Measurements from ENCODE around the gene KIAA1671. TPM values are rescaled to one million over a fixed set of nuclear protein-coding genes. Genes with fewer than 3 reads are reported as not detected.

KIAA1671 gene
- polyA plus RNA-seq, 4 donors = 7.0 to 24.3 (median 14.7) TPM

DNA sequence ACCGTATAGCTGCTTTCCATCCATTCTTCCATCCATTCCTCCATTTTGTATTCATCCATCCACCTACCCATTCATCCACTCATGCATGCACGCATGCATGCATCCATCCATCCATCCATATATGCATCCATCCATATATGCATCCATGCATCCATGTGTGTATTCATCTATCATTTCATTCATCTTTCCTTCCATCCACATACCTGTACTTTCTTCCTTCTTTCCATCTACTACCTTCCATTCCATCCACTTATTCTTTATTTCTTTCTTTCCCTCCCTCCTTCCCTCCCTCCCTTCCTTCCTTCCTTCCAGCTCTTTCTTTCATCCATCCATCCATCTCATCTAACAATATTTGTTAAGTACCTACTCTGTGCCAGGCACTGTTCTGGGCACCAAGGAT is 19.9 kb downstream of the KIAA1671 start:
- peak overlapping the region in 1 of 3 donors; percentile 76 for H3K27ac ChIP-seq (ENCODE audit: low read depth in 1 of 3, low read length in 2 of 3)
- DNase-seq (no peak), FAIRE-seq (no peak)
- 67 to 98% (median 91%) methylated on average over 2 of the region's 2 CpGs for WGBS, 3 donors
- no peaks in the 10 kb centered on the region for H3K27me3 ChIP-seq (ENCODE audit: control insufficient read depth in 3 of 3, insufficient read depth in 3 of 3, low read length in 3 of 3)
- H3K4me1 ChIP-seq (ENCODE audit: control insufficient read depth in 3 of 3, insufficient read depth in 2 of 3, low read depth in 1 of 3, low read length in 2 of 3) = peaks cover 13 to 80% (median 18%) of the 10 kb centered on the region in 3 donors
- H3K4me3 ChIP-seq (ENCODE audit: low read depth in 1 of 3, low read length in 3 of 3) = no peak overlapping the region
- H3K9me3 ChIP-seq (ENCODE audit: control insufficient read depth in 2 of 2, insufficient read depth in 1 of 2, low read depth in 1 of 2, low read length in 1 of 2) = no peaks in the 10 kb centered on the region
- H3K36me3 ChIP-seq (ENCODE audit: control insufficient read depth in 3 of 3, insufficient read depth in 2 of 3, low read depth in 1 of 3, low read length in 3 of 3) = peaks cover 0 to 35% (median 0%) of the 10 kb centered on the region in 3 donors

DNA sequence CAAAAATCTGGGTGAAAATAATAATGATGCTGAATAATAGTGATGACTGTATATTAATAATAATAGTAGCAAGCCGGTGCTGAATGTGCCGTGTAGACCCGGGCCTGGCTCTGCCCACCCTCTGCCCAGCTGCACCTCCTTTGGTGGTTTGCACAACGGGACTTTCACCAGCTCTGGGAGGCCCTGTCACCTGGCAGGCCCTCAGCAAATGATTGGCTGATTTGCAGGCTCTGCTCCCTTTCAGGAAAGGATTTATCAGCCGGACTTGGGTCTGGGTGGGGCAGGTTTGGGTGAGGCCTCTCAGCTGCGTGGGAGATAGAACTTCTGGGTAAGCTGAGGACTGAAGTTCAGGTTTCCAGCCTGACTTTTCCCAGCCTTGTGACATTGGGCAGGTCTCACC is 21.4 kb downstream of the KIAA1671 start:
- peak overlapping the region; percentile 79 to 83 (median 81) for H3K27ac ChIP-seq (ENCODE audit: low read depth in 1 of 3, low read length in 2 of 3)
- DNase-seq (peak; percentile 93 to 99), FAIRE-seq (peak; percentile 10)
- H3K4me3 ChIP-seq (ENCODE audit: low read depth in 1 of 3, low read length in 3 of 3) = no peak overlapping the region
- no peaks in the 10 kb centered on the region for H3K27me3 ChIP-seq (ENCODE audit: control insufficient read depth in 3 of 3, insufficient read depth in 3 of 3, low read length in 3 of 3)
- peaks cover 0 to 26% (median 0%) of the 10 kb centered on the region in 3 donors for H3K36me3 ChIP-seq (ENCODE audit: control insufficient read depth in 3 of 3, insufficient read depth in 2 of 3, low read depth in 1 of 3, low read length in 3 of 3)
- WGBS, 3 donors = 20 to 50% (median 23%) methylated on average over 6 of the region's 6 CpGs
- peaks cover 13 to 82% (median 17%) of the 10 kb centered on the region in 3 donors for H3K4me1 ChIP-seq (ENCODE audit: control insufficient read depth in 3 of 3, insufficient read depth in 2 of 3, low read depth in 1 of 3, low read length in 2 of 3)
- H3K9me3 ChIP-seq (ENCODE audit: control insufficient read depth in 2 of 2, insufficient read depth in 1 of 2, low read depth in 1 of 2, low read length in 1 of 2) = no peaks in the 10 kb centered on the region

DNA sequence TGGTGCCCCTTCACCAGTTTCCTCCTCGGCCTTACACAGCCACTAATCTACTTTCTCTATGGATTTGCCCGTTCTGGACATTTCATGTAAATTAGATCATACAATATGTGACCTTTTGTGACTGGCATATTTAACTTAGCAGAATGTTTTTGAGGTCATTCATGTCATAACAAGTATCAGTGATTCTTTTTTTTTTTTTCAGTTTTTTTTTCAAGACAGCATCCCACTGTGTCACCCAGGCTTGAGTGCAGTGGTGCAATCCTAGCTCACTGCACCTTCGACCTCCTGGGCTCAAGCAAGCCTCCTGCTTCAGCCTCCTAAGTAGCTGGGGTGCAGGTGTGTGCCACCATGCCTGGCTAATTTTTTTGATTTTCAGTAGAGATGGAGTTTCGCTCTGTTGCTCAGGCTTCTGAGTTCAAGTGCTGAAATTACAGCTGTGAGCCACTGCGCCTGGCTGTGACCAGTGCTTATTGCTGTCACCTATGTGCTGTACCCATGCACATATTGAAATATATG is 22.7 kb downstream of the KIAA1671 start:
- 68 to 76% (median 70%) methylated on average over 5 of the region's 5 CpGs for WGBS, 3 donors

DNA sequence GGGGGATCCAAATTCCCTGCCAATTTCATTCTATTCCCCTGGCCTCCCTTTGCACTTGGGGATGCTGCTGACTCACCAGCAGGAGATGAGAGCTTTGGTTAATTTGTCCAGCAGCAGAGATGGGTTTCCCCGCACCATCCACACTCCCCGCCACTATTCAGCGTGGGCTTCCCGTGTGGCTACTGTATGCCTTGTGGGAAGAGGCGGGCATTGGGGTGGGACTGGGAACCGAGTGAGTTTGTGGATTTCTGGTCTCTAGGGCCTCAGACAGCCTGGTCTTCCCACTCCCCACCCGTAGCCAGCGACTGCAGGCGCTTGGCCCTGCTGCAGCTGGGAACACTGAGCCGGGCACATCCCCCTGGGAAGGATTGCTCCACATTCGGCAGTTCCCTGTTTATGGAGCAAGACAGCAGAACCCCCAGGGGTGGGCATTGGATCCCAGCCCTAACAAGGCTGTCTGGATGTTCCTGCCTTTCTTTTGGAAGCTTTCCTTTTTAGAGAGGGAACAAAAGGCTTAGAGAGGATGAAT is 23.4 kb downstream of the KIAA1671 start:
- Histone ChIP-seq H3K4me3 (ENCODE audit: low read depth in 1 of 3, low read length in 3 of 3) (no peak overlapping the region), H3K4me1 (ENCODE audit: control insufficient read depth in 3 of 3, insufficient read depth in 2 of 3, low read depth in 1 of 3, low read length in 2 of 3) (peaks cover 8 to 67% (median 15%) of the 10 kb centered on the region in 3 donors), H3K27me3 (ENCODE audit: control insufficient read depth in 3 of 3, insufficient read depth in 3 of 3, low read length in 3 of 3) (no peaks in the 10 kb centered on the region), H3K27ac (ENCODE audit: low read depth in 1 of 3, low read length in 2 of 3) (peak overlapping the region; percentile 34 to 95 (median 80)), H3K9me3 (ENCODE audit: control insufficient read depth in 2 of 2, insufficient read depth in 1 of 2, low read depth in 1 of 2, low read length in 1 of 2) (no peaks in the 10 kb centered on the region), H3K36me3 (ENCODE audit: control insufficient read depth in 3 of 3, insufficient read depth in 2 of 3, low read depth in 1 of 3, low read length in 3 of 3) (peaks cover 0 to 24% (median 0%) of the 10 kb centered on the region in 3 donors)
- FAIRE-seq (no peak), DNase-seq (no peak)
- WGBS, 3 donors = 57 to 75% (median 72%) methylated on average over 11 of the region's 11 CpGs

More for the DNA sequence above, 22.7 kb downstream of the KIAA1671 start:
- H3K36me3 ChIP-seq (ENCODE audit: control insufficient read depth in 3 of 3, insufficient read depth in 2 of 3, low read depth in 1 of 3, low read length in 3 of 3) = peaks cover 0 to 23% (median 0%) of the 10 kb centered on the region in 3 donors
- H3K27ac ChIP-seq (ENCODE audit: low read depth in 1 of 3, low read length in 2 of 3) = peak overlapping the region; percentile 58 to 83 (median 79)
- no peaks in the 10 kb centered on the region for H3K27me3 ChIP-seq (ENCODE audit: control insufficient read depth in 3 of 3, insufficient read depth in 3 of 3, low read length in 3 of 3)
- FAIRE-seq (no peak), DNase-seq (no peak)
- no peak overlapping the region for H3K4me3 ChIP-seq (ENCODE audit: low read depth in 1 of 3, low read length in 3 of 3)
- H3K9me3 ChIP-seq (ENCODE audit: control insufficient read depth in 2 of 2, insufficient read depth in 1 of 2, low read depth in 1 of 2, low read length in 1 of 2) = no peaks in the 10 kb centered on the region
- peaks cover 9 to 74% (median 15%) of the 10 kb centered on the region in 3 donors for H3K4me1 ChIP-seq (ENCODE audit: control insufficient read depth in 3 of 3, insufficient read depth in 2 of 3, low read depth in 1 of 3, low read length in 2 of 3)

DNA sequence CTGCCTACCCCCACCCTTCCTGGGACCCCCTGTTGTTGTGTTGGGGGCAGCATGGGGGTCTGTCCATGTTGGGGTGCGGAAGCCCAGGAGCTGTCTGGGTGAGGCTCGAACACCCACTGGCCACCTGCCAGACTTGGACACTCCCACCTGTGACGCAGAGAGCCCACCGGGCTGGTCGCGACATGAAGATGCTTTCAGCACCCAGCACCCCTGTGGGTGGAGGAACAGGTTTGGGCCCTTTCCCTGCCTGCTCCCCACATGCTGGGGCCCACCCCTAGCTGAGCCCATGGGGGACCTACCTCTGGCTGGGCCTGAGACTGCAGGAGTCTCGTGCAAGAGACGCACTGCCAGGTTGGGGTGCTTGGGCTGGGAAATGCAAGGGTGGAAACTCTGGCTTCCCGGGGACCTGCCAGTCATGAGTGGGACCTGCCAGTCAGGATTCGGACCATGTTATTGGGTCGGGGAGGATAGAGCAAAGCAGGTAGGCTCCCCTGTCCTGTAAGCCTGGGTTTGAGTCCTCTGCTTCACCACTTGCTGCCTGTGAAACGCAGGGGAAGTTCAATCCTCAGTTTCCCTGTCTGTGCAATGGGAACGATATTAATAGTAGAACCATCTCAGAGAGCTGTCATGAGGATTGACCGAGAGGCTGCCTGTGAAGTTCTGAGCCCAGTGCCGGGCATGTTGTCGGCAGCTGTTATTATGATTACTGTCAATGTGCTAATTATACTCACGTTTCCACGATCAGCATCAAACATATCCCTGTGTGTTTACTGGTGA is 24.1 kb downstream of the KIAA1671 start:
- no peak for DNase-seq
- Histone ChIP-seq H3K9me3 (ENCODE audit: control insufficient read depth in 2 of 2, insufficient read depth in 1 of 2, low read depth in 1 of 2, low read length in 1 of 2) (no peaks in the 10 kb centered on the region), H3K27ac (ENCODE audit: low read depth in 1 of 3, low read length in 2 of 3) (peak overlapping the region; percentile 80 to 95 (median 80)), H3K36me3 (ENCODE audit: control insufficient read depth in 3 of 3, insufficient read depth in 2 of 3, low read depth in 1 of 3, low read length in 3 of 3) (peaks cover 0 to 29% (median 0%) of the 10 kb centered on the region in 3 donors), H3K4me1 (ENCODE audit: control insufficient read depth in 3 of 3, insufficient read depth in 2 of 3, low read depth in 1 of 3, low read length in 2 of 3) (peaks cover 8 to 64% (median 10%) of the 10 kb centered on the region in 3 donors), H3K27me3 (ENCODE audit: control insufficient read depth in 3 of 3, insufficient read depth in 3 of 3, low read length in 3 of 3) (no peaks in the 10 kb centered on the region), H3K4me3 (ENCODE audit: low read depth in 1 of 3, low read length in 3 of 3) (no peak overlapping the region)
- no peak for FAIRE-seq
- WGBS, 3 donors = 59 to 71% (median 67%) methylated on average over 18 of the region's 18 CpGs

DNA sequence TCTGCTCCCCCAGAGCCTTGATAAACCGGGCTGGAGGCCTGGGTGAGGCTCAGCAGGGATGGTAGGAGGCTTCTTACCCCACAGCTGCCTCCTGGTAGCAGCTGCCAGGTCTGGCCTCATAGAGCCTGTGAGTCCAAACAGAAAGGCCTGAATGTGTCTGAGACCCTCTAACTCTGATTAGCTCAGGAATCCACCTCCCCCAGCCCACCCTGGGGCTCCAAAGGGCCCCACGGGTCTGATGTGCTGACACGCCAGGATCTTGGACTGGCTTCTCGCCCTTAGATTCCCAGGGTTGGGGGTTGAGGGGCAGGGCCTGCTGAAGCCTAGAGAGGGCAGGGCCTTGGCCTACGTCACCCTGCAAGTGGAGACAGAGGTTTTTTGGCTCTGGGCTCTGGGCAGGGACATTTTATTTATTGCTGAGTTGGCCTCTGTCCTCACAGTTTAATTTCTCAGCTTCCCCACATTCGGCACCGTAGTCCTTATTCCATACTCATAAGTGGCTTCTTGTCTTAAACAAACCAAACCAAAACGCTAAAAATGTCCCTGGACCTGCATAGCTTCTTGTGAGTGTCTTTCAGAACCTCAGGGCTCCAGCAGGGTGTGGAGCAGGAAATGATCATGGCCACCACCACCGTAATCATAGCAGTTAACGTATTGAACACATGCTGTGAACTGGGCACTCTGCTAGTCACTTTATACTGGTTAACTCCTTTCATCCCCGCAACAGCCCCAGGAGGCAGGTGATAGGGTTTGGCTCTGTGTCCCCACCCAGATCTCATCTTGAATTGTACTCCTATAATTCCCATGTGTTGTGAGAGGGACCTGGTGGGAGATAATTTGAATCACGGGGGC is 25.1 kb downstream of the KIAA1671 start:
- Histone ChIP-seq H3K27me3 (ENCODE audit: control insufficient read depth in 3 of 3, insufficient read depth in 3 of 3, low read length in 3 of 3) (no peaks in the 10 kb centered on the region), H3K4me3 (ENCODE audit: low read depth in 1 of 3, low read length in 3 of 3) (no peak overlapping the region), H3K9me3 (ENCODE audit: control insufficient read depth in 2 of 2, insufficient read depth in 1 of 2, low read depth in 1 of 2, low read length in 1 of 2) (no peaks in the 10 kb centered on the region), H3K4me1 (ENCODE audit: control insufficient read depth in 3 of 3, insufficient read depth in 2 of 3, low read depth in 1 of 3, low read length in 2 of 3) (peaks cover 8 to 55% (median 8%) of the 10 kb centered on the region in 3 donors), H3K36me3 (ENCODE audit: control insufficient read depth in 3 of 3, insufficient read depth in 2 of 3, low read depth in 1 of 3, low read length in 3 of 3) (peaks cover 0 to 33% (median 0%) of the 10 kb centered on the region in 3 donors), H3K27ac (ENCODE audit: low read depth in 1 of 3, low read length in 2 of 3) (peak overlapping the region; percentile 80 to 95 (median 80))
- WGBS, 3 donors = 15 to 35% (median 29%) methylated on average over 12 of the region's 12 CpGs
- peak; percentile 66 to 84 for DNase-seq
- no peak for FAIRE-seq

DNA sequence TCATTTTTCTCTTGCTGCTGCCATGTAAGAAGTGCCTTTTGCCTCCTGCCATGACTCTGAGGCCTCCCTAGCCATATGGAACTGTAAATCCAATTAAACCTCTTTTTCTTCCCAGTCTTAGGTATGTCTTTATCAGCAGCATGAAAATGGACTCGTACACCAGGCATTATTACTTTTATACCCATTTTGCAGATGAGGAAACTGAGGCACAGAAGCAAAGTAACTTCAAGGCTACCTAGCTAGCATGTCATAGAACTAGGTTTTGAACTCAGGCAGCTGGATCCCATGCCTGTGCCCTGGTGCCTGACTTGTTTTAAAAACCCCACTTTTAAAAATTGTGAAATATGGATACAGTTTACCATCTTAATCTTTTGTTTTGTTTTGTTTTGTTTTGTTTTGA is 25.8 kb downstream of the KIAA1671 start:
- peaks cover 4 to 49% (median 8%) of the 10 kb centered on the region in 3 donors for H3K4me1 ChIP-seq (ENCODE audit: control insufficient read depth in 3 of 3, insufficient read depth in 2 of 3, low read depth in 1 of 3, low read length in 2 of 3)
- 79 to 81% (median 79%) methylated on average over 1 of the region's 1 CpG for WGBS, 3 donors

DNA sequence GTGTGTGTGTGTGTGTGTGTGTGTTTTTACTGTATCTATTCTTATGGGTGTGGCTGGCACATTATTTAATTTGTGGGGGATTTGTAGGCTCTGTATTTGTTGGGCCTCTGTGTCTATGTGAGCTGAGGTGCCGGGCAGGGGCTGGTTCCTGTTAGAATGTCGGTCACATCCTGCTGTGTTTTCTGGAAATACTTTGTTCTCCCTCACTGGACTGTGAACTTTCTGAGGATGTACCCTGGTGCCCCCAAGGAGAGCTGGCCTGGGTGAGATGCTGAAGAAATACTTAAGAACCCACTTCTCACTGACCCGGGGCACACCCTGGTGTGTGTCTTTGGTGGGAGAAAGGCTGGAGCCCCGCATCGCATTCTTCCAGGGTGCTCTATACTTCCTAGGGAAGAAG is 28.6 kb downstream of the KIAA1671 start:
- H3K36me3 ChIP-seq (ENCODE audit: control insufficient read depth in 3 of 3, insufficient read depth in 2 of 3, low read depth in 1 of 3, low read length in 3 of 3) = peaks cover 0 to 36% (median 0%) of the 10 kb centered on the region in 3 donors
- H3K4me1 ChIP-seq (ENCODE audit: control insufficient read depth in 3 of 3, insufficient read depth in 2 of 3, low read depth in 1 of 3, low read length in 2 of 3) = peaks cover under 1 to 24% (median 8%) of the 10 kb centered on the region in 3 donors
- no peaks in the 10 kb centered on the region for H3K27me3 ChIP-seq (ENCODE audit: control insufficient read depth in 3 of 3, insufficient read depth in 3 of 3, low read length in 3 of 3)
- H3K27ac ChIP-seq (ENCODE audit: low read depth in 1 of 3, low read length in 2 of 3) = peak overlapping the region in 1 of 3 donors; percentile 35
- DNase-seq (no peak), FAIRE-seq (no peak)
- WGBS, 3 donors = 79 to 88% (median 80%) methylated on average over 5 of the region's 5 CpGs
- H3K4me3 ChIP-seq (ENCODE audit: low read depth in 1 of 3, low read length in 3 of 3) = no peak overlapping the region
- H3K9me3 ChIP-seq (ENCODE audit: control insufficient read depth in 2 of 2, insufficient read depth in 1 of 2, low read depth in 1 of 2, low read length in 1 of 2) = peaks cover 0 to 1% of the 10 kb centered on the region in 2 donors

More for the DNA sequence above, 25.8 kb downstream of the KIAA1671 start:
- Histone ChIP-seq H3K36me3 (ENCODE audit: control insufficient read depth in 3 of 3, insufficient read depth in 2 of 3, low read depth in 1 of 3, low read length in 3 of 3) (peaks cover 0 to 37% (median 0%) of the 10 kb centered on the region in 3 donors), H3K4me3 (ENCODE audit: low read depth in 1 of 3, low read length in 3 of 3) (no peak overlapping the region), H3K27ac (ENCODE audit: low read depth in 1 of 3, low read length in 2 of 3) (peak overlapping the region; percentile 80 to 95 (median 80)), H3K9me3 (ENCODE audit: control insufficient read depth in 2 of 2, insufficient read depth in 1 of 2, low read depth in 1 of 2, low read length in 1 of 2) (no peaks in the 10 kb centered on the region), H3K27me3 (ENCODE audit: control insufficient read depth in 3 of 3, insufficient read depth in 3 of 3, low read length in 3 of 3) (no peaks in the 10 kb centered on the region)
- DNase-seq (no peak), FAIRE-seq (no peak)

Data from small intestine (tissue), 7 donors.